T1000 (cell line): ENCODE measurements around the gene SIK3.

ENCODE experiments used
- DNase-seq: peaks from one replicate; lab custom pipeline; 2025; ENCODE audit warnings: mixed read lengths; lab: John Stamatoyannopoulos, UW

The SIK3 gene

DNA sequence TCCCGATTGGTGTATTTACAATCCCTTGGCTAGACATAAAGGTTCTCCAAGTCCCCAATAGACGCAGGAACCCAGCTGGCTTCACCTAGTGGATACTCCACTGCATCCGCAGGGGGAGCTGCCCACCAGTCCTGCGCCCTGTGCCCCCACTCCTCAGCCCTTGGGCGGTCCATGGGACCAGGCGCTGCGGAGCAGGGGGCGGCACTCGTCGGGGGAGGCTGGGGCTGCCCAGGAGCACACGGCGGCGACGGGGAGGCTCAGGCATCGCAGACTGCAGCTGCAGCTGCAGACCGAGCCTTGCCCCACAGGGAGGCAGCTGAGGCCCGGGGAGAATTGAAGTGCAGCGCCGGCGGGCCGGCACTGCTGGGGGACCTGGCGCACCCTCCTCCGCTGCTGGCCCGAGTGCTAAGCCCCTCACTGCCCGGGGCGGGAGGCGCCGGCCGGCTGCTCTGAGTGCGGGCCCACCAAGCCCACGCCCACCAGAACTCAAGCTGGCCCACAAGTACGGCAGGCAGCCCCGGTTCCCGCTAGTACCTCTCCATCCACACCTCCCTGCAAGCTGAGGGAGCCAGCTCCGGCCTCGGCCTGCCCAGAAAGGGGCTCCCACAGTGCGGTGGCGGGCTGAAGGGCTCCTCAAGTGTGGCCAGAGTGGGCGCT is 12.2 kb upstream of the SIK3 start:
- DNase-seq, result no peak

DNA sequence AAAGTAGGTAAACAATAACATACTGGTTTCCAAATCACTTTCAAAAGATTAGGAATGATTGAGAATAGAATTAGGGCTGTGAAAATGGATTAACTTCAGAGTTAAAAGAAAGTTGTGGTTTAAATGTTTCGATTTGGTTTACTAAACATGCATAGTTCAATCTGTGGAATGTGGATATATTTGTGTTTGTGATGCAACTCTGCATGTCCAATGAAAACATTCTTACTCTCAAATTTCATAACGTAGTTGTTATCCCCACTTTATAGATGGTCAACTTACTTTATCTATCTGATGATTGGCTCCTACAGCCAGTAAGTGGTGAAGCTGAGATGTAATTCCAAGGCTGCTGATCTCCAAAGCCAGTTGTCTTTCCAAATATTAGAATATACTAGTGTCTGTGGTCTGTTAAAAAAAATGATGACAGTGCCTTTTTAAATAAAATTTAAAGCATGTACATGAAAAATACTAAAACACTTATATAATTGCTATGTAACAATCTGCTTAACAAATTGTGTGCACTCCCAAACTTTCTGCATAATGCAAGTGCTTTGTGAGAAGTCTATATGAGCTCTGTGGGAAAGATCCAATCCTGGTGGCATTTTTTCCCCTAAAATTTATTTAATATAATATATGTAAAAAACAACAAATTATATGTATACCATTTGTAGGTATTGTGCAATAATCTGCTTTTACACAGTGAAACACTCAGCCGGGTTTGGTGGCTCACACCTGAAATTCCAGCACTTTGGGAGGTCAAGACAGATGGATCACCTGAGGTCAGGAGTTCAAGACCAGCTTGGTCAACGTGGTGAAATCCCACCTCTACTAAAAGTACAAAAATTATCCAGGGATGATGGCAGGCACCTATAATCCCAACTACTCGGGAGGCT is 9.7 kb upstream of the SIK3 start:
- DNase-seq, result no peak

- DNase-seq, result no peak
These were observed 2.3 kb upstream of the SIK3 start for GRCh38 chr11:117100556-117100955.

- DNase-seq, result no peak
These were observed 1.5 kb upstream of the SIK3 start for GRCh38 chr11:117099696-117100095.

DNA sequence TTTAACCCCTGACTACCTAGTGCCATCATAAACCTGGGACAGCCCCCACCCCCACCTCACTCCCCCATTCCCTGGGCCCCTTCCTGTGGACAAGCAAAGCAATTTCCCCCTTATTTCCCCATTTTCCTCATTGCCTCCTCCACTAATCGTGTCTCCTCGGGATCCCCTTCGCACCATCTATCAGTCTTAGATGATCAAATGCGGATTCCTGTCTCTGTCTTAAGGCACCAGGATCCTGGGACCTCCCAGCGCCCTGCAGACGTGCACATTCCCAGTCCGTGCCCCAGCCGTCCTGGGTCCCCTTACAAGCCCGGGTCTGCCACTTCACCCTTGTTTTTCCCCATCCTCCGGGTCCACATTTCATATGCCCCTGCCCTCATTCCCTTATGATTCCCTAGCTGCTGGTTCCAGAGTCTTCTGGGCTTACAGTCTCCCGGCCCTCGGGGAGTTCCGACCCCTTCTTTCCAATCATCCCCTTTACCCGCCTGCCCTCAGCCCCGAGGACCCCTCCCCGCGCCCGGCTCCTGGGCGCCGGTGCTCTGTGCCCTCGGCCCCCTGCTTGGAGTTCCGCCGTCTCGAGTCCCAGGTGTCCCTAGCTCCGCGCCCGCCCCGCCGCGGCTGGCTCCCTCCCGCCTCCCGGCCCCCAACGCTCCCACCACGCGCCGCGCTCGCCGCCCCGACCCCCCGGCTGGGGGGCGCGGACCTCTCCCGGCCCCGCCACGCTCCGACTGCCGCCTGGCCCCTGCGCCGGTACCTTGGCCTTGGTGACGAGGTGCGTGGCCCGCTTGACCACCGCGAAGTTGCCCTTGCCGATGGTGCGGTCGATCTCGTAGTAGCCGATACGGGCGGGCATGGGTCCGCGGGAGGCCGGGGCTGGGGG is 599 bp downstream of the SIK3 start:
- DNase-seq, result no peak

DNA sequence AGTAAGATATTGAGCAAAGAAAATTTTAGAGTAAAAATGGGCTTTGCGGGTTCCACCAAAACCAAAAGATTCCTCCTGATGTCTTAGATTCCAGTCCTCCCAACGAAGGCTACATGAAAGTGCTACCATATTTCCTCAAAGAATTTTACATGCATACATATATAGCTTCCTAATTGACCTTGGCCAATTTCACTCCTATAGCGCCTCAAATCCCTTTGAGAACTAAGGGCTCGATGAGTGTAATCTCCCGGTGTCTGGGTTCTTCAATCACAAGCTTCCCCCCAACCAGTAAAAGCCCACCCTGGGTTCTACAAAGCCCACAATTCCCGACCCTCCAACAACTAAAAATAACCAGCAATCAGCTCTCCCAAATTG is 1.2 kb downstream of the SIK3 start:
- DNase-seq, result no peak

GRCh38 chr11:117096201-117096991 is 1.8 kb downstream of the SIK3 start:
- no peak for DNase-seq

- no peak for DNase-seq
These were observed 2.7 kb downstream of the SIK3 start for GRCh38 chr11:117095284-117096161.

- DNase-seq, result no peak
These were observed 3.5 kb downstream of the SIK3 start for GRCh38 chr11:117094776-117095175.

DNA sequence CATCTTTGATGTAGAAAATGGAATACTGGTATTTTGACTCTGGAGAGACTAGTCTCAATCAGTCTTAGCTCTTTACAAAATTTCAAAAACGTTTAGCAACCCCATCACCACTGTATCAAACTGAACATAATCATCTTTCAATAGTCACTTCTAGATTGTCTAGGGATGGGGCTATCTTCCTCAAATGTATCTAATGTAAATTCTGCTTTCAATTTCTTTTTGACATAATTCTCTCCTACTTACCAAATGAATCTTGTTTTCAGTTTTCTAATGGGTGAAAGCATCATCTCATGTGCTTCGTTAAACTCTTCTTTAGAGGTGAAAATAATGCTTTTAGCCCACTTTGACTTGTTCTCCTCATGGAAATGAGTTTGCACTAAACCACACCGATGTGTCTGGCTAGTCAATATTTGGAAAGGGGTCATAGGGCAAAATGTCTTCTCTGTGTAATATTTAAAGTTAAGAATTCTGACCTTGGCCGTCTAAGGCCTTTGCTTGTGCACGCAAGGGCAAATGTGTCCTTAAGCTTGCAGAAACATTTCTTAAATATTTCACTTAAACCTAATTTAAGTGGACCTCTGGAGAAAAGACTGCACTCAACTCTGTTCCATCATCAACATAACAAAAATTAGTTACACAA is 5.2 kb downstream of the SIK3 start:
- DNase-seq, result no peak

DNA sequence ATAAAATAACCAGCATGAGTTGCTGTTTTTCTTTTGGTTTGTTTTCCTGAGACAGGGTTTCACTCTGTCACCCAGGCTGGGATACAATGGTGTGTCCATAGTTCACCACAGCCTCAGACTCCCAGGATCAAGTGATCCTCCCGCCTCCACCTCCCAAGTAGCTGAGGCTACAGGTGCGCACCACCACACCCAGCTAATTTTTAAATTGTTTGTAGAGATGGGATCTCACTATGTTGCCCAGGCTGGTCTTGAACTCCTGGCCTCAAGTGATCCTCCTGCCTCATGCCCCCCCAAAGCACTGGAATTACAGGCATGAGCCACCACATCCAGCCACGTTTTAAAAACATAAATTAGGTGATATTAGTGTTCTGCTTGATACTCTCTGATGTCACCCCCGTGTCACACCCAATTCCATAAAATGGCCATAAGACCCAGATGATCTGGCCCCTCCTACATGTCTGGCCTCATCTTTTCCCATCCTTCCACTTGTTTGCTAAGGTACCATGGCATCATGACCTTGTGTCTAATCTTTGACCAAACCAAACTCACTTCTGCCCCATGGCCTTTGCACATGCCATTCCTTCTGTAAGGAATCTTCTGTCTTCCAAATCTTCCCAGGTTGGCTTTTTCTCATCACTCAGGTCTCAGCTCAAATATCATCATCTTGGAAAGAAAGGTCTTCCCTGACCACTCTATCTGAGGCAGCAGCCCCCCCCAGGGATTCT is 6.3 kb downstream of the SIK3 start:
- DNase-seq, result no peak

- no peak for DNase-seq
These were observed 8.0 kb downstream of the SIK3 start for GRCh38 chr11:117090111-117090706.

GRCh38 chr11:117089685-117090084 is 8.5 kb downstream of the SIK3 start:
- DNase-seq, result no peak

DNA sequence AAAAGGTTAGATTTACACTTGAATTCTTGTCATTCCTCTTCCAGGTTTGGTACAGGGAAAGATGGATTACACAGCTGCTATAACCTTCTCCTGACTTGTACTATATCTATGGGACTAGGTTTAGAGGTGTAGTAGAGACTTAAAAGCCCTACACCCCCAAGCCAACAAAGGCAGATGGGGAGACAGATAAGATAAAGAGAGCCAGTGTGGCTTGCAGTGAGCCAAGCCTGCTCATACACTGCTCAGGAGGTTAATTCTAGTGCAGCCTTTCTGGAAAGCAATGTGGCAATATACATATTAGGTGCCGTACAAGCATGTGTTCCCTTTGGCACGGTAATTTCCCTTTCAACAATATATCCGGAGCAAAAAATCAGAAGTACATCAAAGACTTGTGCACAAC is 10.8 kb downstream of the SIK3 start:
- DNase-seq, result no peak

GRCh38 chr11:117084992-117085391 is 13.2 kb downstream of the SIK3 start:
- no peak for DNase-seq

DNA sequence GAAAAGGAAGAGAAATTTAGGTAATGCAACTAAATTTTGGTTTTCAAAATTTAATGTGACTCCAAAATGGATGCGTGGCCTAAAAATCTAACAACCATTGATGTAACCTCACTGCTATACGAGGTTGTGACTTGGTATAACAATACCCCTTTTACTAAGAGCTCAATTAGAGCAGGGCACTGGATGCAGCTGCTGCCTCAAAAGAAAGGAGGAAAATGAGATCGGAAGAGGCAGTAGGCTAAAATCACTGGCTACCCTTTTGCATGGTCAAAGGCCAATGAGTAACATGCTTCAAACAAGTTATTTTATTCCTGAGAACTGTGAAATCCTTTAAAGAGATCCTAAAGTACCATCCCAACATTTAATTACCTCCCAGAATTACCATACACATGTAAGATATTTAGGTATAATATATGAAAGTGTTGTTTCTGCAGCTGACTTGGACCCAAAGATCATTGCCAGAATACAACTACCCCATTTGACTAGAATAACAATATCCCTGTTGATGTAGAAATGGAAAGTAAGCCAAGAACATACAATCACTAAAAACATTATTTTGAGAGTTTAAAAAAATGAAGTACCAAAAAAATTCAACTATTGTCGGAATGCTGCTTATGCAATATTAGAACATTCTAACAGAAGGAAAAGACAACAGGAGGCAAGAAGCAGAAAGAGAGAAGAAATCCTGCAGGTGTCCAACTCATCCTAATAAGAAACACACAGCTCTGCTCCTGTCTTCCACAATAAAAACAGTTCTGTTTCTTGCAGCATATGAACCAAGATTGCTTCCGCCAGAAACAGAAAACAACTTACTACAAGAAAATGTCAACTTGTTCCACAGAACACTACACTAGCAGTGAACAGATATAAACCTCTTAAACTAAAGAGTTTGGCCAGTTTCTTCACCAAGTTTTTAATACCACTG is 15.0 kb downstream of the SIK3 start:
- DNase-seq, result no peak

GRCh38 chr11:117081908-117082307 is 16.3 kb downstream of the SIK3 start:
- DNase-seq, result no peak

GRCh38 chr11:117080370-117080769 is 17.9 kb downstream of the SIK3 start:
- DNase-seq, result no peak
